Fibroblast of lung (primary cell): Measurements from ENCODE around the gene NUDT4.

Experiments used
- EZH2 ChIP-seq: IDR thresholded peaks from 2 replicates; pipeline ENCODE4 v1.5.1; 2012; ENCODE audit warnings: low read length, control low read depth, mild to moderate bottlenecking; ENCODE audit errors: missing control alignments
- TF ChIP-seq, protein P1 (sequence below), 2 donors: IDR thresholded peaks in 1 of 2; conservative IDR thresholded peaks in 1 of 2; 1 replicate in 1 of 2; 2 replicates in 1 of 2; pipeline ENCODE4 v1.5.1; 2011 to 2012; ENCODE audit warnings: low read length in 2 of 2, control low read depth in 1 of 2, inconsistent platforms in 1 of 2, low read depth in 1 of 2, mild to moderate bottlenecking in 1 of 2

- TF ChIP-seq, protein P1, sequence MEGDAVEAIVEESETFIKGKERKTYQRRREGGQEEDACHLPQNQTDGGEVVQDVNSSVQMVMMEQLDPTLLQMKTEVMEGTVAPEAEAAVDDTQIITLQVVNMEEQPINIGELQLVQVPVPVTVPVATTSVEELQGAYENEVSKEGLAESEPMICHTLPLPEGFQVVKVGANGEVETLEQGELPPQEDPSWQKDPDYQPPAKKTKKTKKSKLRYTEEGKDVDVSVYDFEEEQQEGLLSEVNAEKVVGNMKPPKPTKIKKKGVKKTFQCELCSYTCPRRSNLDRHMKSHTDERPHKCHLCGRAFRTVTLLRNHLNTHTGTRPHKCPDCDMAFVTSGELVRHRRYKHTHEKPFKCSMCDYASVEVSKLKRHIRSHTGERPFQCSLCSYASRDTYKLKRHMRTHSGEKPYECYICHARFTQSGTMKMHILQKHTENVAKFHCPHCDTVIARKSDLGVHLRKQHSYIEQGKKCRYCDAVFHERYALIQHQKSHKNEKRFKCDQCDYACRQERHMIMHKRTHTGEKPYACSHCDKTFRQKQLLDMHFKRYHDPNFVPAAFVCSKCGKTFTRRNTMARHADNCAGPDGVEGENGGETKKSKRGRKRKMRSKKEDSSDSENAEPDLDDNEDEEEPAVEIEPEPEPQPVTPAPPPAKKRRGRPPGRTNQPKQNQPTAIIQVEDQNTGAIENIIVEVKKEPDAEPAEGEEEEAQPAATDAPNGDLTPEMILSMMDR (conservative IDR thresholded peaks at IDR 0.05 in 1 of 2, IDR thresholded peaks at IDR 0.05 in 1 of 2; ENCODE audit: low read depth in 1 of 2, low read length in 2 of 2), result no peak
- no peak for TF ChIP-seq EZH2
These were observed 39.1 kb upstream of the NUDT4 start for GRCh38 chr12:93338598-93338997.
